H1 (cell line): Measurements from ENCODE around the gene LAIR1. TPM values are rescaled to one million over a fixed set of nuclear protein-coding genes. Genes with fewer than 3 reads are reported as not detected.

Experiments used
- CTCF ChIA-PET: fragments of 300-600 bp; sonication (Branson Sonifier 250); formaldehyde crosslinking; loops from one replicate; lab custom pipeline; 2021; ENCODE audit not compliant: partially characterized antibody; lab: Charles Lee
- POLR2A ChIA-PET: fragments of 300-600 bp; sonication (Branson Sonifier 250); formaldehyde crosslinking; loops from one replicate; lab custom pipeline; 2021; ENCODE audit warnings: inconsistent platforms; ENCODE audit not compliant: partially characterized antibody; lab: Charles Lee
- DNase-seq, 2 experiments: peaks; one replicate each; pipeline versions ENCODE4 v3.0.0 to v3.0.0-alpha.2; 2010 to 2022; ENCODE audit warnings: low spot score in 2 of 2, low read depth in 1 of 2, mixed read lengths in 1 of 2
- FAIRE-seq: peaks from 2 replicates; lab custom pipeline; 2011; peaks lifted over from hg19 to GRCh38; lab: Jason Lieb, UNC
- H2AFZ ChIP-seq: 2 replicates; pipeline ENCODE4 v1.8.1; 2012; ENCODE audit warnings: low read length, inconsistent platforms
- H2AK5ac ChIP-seq: 2 replicates; pipeline ENCODE4 v1.6.1; 2013; ENCODE audit warnings: low read depth, low read length
- H2BK120ac ChIP-seq: replicated peaks from 2 replicates; pipeline ENCODE3; 2013; ENCODE audit warnings: low read depth, low read length, inconsistent platforms
- H2BK12ac ChIP-seq: 2 replicates; pipeline ENCODE4 v1.6.1; 2013; ENCODE audit warnings: low read depth, low read length
- H2BK15ac ChIP-seq: 2 replicates; pipeline ENCODE4 v1.6.1; 2013; ENCODE audit warnings: low read length
- H2BK20ac ChIP-seq: 2 replicates; pipeline ENCODE4 v1.6.1; 2013; ENCODE audit warnings: low read length
- H2BK5ac ChIP-seq: 2 replicates; pipeline ENCODE4 v1.6.1; 2013; ENCODE audit warnings: low read depth, low read length
- H3K14ac ChIP-seq: 2 replicates; pipeline ENCODE4 v1.6.1; 2013; ENCODE audit warnings: inconsistent platforms; ENCODE audit not compliant: insufficient read length
- H3K18ac ChIP-seq: 2 replicates; pipeline ENCODE4 v1.6.1; 2013; ENCODE audit warnings: low read length; ENCODE audit errors: extremely low read depth
- H3K23ac ChIP-seq: 2 replicates; pipeline ENCODE4 v1.6.1; 2013; ENCODE audit warnings: inconsistent platforms; ENCODE audit not compliant: insufficient read length
- H3K23me2 ChIP-seq: 2 replicates; pipeline ENCODE4 v1.6.1; 2013; ENCODE audit warnings: low read depth, low read length
- H3K27ac ChIP-seq: 2 replicates; pipeline ENCODE4 v1.6.1; 2011; ENCODE audit warnings: low read depth, low read length, inconsistent platforms
- H3K27me3 ChIP-seq, 4 experiments: replicated peaks in 1 of 4; 1 replicate in 1 of 4; 2 replicates in 3 of 4; pipeline versions ENCODE4 v1.6.1 to v1.8.1; 2011 to 2013; ENCODE audit warnings: low read length in 3 of 4, mild to moderate bottlenecking in 3 of 4, inconsistent platforms in 2 of 4, mixed read lengths in 2 of 4, moderate library complexity in 1 of 4; ENCODE audit not compliant: control insufficient read depth in 3 of 4, insufficient read depth in 3 of 4; ENCODE audit errors: extremely low read depth in 1 of 4
- H3K36me3 ChIP-seq, 4 experiments: 2 replicates each; pipeline versions ENCODE4 v1.6.1 to v1.8.1; 2011 to 2013; ENCODE audit warnings: mild to moderate bottlenecking in 4 of 4, low read length in 3 of 4, moderate library complexity in 2 of 4, control low read depth in 1 of 4, inconsistent platforms in 1 of 4; ENCODE audit not compliant: insufficient read depth in 4 of 4, control insufficient read depth in 2 of 4
- H3K4ac ChIP-seq: replicated peaks from 2 replicates; pipeline ENCODE3; 2013; ENCODE audit warnings: low read length, low read depth, mixed read lengths, inconsistent platforms; ENCODE audit not compliant: insufficient read length
- H3K4me1 ChIP-seq, 4 experiments: replicated peaks in 1 of 4; 1 replicate in 1 of 4; 2 replicates in 3 of 4; pipeline versions ENCODE4 v1.6.1 to v1.8.1; 2011 to 2013; ENCODE audit warnings: low read length in 3 of 4, inconsistent platforms in 2 of 4, mixed read lengths in 1 of 4; ENCODE audit not compliant: insufficient read depth in 4 of 4, control insufficient read depth in 3 of 4
- H3K4me2 ChIP-seq, 2 experiments: 2 replicates each; pipeline versions ENCODE4 v1.6.1 to v1.8.1; 2011 to 2013; ENCODE audit warnings: low read depth in 2 of 2, low read length in 2 of 2, control low read depth in 1 of 2, inconsistent platforms in 1 of 2, mild to moderate bottlenecking in 1 of 2; ENCODE audit not compliant: insufficient read depth in 1 of 2
- H3K4me3 ChIP-seq, 4 experiments: fragments of 200-600, 300-600 bp in 1 of 4; sonication (generic), shearing (Covaris generic), sonication (Bioruptor Twin) in 1 of 4; 2 replicates each; pipeline versions ENCODE4 v1.5.1 to v1.8.1; 2011 to 2016; ENCODE audit warnings: low read length in 4 of 4, low read depth in 3 of 4, control low read depth in 2 of 4, inconsistent platforms in 2 of 4, mild to moderate bottlenecking in 2 of 4, mixed read lengths in 1 of 4, moderate library complexity in 1 of 4; ENCODE audit not compliant: insufficient read depth in 2 of 4; ENCODE audit errors: extremely low read depth in 1 of 4
- H3K56ac ChIP-seq: replicated peaks from 2 replicates; pipeline ENCODE3; 2013; ENCODE audit warnings: low read depth, mild to moderate bottlenecking, mixed read lengths, low read length, inconsistent platforms; ENCODE audit not compliant: insufficient read length
- H3K79me1 ChIP-seq: 2 replicates; pipeline ENCODE4 v1.6.1; 2013; ENCODE audit warnings: low read depth, low read length, control low read depth
- H3K79me2 ChIP-seq, 2 experiments: 2 replicates each; pipeline versions ENCODE4 v1.6.1 to v1.8.1; 2012 to 2013; ENCODE audit warnings: low read length in 2 of 2, mild to moderate bottlenecking in 2 of 2, inconsistent platforms in 1 of 2; ENCODE audit not compliant: insufficient read depth in 2 of 2, control insufficient read depth in 1 of 2
- H3K9ac ChIP-seq, 4 experiments: replicated peaks in 1 of 4; 1 replicate in 1 of 4; 2 replicates in 3 of 4; pipeline versions ENCODE4 v1.6.1 to v1.8.1; 2011 to 2013; ENCODE audit warnings: low read depth in 3 of 4, low read length in 3 of 4, control low read depth in 2 of 4, mild to moderate bottlenecking in 2 of 4, moderate library complexity in 2 of 4, inconsistent platforms in 1 of 4; ENCODE audit errors: extremely low read depth in 1 of 4
- H3K9me3 ChIP-seq, 2 experiments: 2 replicates each; pipeline versions ENCODE4 v1.6.1 to v1.8.1; 2012 to 2013; ENCODE audit warnings: mild to moderate bottlenecking in 2 of 2, moderate library complexity in 2 of 2, control low read depth in 1 of 2, inconsistent platforms in 1 of 2, low read depth in 1 of 2, low read length in 1 of 2, mixed read lengths in 1 of 2; ENCODE audit not compliant: insufficient read depth in 2 of 2
- H4K20me1 ChIP-seq, 2 experiments: replicated peaks in 1 of 2; 2 replicates each; pipeline versions ENCODE3 to v1.8.1; 2011 to 2013; ENCODE audit warnings: inconsistent platforms in 2 of 2, low read length in 2 of 2, mild to moderate bottlenecking in 1 of 2; ENCODE audit not compliant: insufficient read depth in 2 of 2, control insufficient read depth in 1 of 2
- H4K5ac ChIP-seq: 2 replicates; pipeline ENCODE4 v1.6.1; 2013; ENCODE audit warnings: low read length, low read depth, mixed read lengths, inconsistent platforms; ENCODE audit not compliant: insufficient read length
- H4K8ac ChIP-seq: 2 replicates; pipeline ENCODE4 v1.8.0; 2013; ENCODE audit warnings: mild to moderate bottlenecking, moderate library complexity, low read length, inconsistent platforms; ENCODE audit not compliant: insufficient read depth; ENCODE audit errors: extremely low read depth
- H4K91ac ChIP-seq: replicated peaks from 2 replicates; pipeline ENCODE3; 2013; ENCODE audit warnings: low read length, mixed read lengths, inconsistent platforms; ENCODE audit not compliant: insufficient read length
- ASH2L ChIP-seq: fragments of 200-600, 300-600 bp; sonication (generic); IDR thresholded peaks from one replicate; pipeline ENCODE4 v1.7.1; 2017; ENCODE audit warnings: low read length
- BACH1 ChIP-seq: IDR thresholded peaks from 2 replicates; pipeline ENCODE4 v1.6.1; 2012; ENCODE audit warnings: low read length, improper control_type of control experiment
- BRCA1 ChIP-seq: IDR thresholded peaks from 2 replicates; pipeline ENCODE4 v1.6.1; 2012; ENCODE audit warnings: low read depth, low read length, improper control_type of control experiment
- CREB1 ChIP-seq: IDR thresholded peaks from 2 replicates; pipeline ENCODE4 v1.6.1; 2012; ENCODE audit warnings: inconsistent platforms
- EZH2 ChIP-seq: fragments of 200-600 bp; sonication (generic); IDR thresholded peaks from 2 replicates; pipeline ENCODE4 v1.7.1; 2012; ENCODE audit warnings: low read depth, mild to moderate bottlenecking, moderate library complexity, low read length, inconsistent platforms; ENCODE audit not compliant: severe bottlenecking
- MAX ChIP-seq: IDR thresholded peaks from 2 replicates; pipeline ENCODE4 v1.6.1; 2012; ENCODE audit warnings: inconsistent platforms
- RBBP5 ChIP-seq: IDR thresholded peaks from 2 replicates; pipeline ENCODE4 v1.7.1; 2012; ENCODE audit warnings: low read depth, mild to moderate bottlenecking, inconsistent platforms, low read length, moderate library complexity, borderline replicate concordance
- RFX5 ChIP-seq: IDR thresholded peaks from 2 replicates; pipeline ENCODE4 v1.6.1; 2011; ENCODE audit warnings: low read depth, low read length, improper control_type of control experiment, borderline replicate concordance
- SP2 ChIP-seq: IDR thresholded peaks from 2 replicates; pipeline ENCODE4 v1.6.1; 2012; ENCODE audit warnings: mild to moderate bottlenecking, low read length, inconsistent platforms
- TEAD4 ChIP-seq: IDR thresholded peaks from 2 replicates; pipeline ENCODE4 v1.6.1; 2012; ENCODE audit warnings: low read depth, low read length, inconsistent platforms, mixed read lengths
- USF2 ChIP-seq: IDR thresholded peaks from 2 replicates; pipeline ENCODE4 v1.6.1; 2011; ENCODE audit warnings: low read length, improper control_type of control experiment
- WGBS, 2 experiments: shearing (Covaris generic) in 1 of 2; methylation state at CpG; one replicate each; pipeline versions ENCODE4 v1.1.6 to v1.1.7; 2013 to 2015; ENCODE audit warnings: low lambda C conversion rate in 2 of 2, mixed read lengths in 2 of 2, inconsistent platforms in 1 of 2, low coverage in 1 of 2, missing lambda C conversion rate in 1 of 2; ENCODE audit not compliant: insufficient replicate concordance in 2 of 2, insufficient coverage in 1 of 2, insufficient read length in 1 of 2; ENCODE audit errors: extremely low coverage in 1 of 2, missing lambda C conversion rate in 1 of 2; 5-methylcytosine and 5-hydroxymethylcytosine counted together
- polyA plus RNA-seq, 7 experiments: library from polyadenylated mRNA; depleted of rRNA in 3 of 7; stranded (reverse) in 5 of 7; unstranded in 2 of 7; fragments of >200 nt in 5 of 7; fragments of 200-250 nt in 2 of 7; gene quantifications; 1 replicate in 5 of 7; 2 replicates in 1 of 7; 4 replicates in 1 of 7; pipeline versions ENCODE4 v1.2.1 to v1.2.3, GENCODE V29; 2011 to 2013; ENCODE audit warnings: missing spikeins in 2 of 7, mixed read lengths in 2 of 7
- total RNA-seq: library from RNA; stranded (reverse); fragmentation: NEBNext Ultra II Directional; extraction: Animal tissue kit (Norgen Biotek cat#: 25700); gene quantifications from 2 replicates; pipeline ENCODE4 v1.2.1, GENCODE V29; 2021

LAIR1 gene
- total and polyA plus RNA-seq, 2 of the 8 experiments (the other 6 are each of a cell fraction or from before 2014, with no cell fraction given): 0.18 TPM; not detected in 1

- Histone ChIP-seq H3K14ac (no peak overlapping the region), H2BK120ac (no peak overlapping the region), H4K8ac (no peak overlapping the region), H3K18ac (no peak overlapping the region), H3K56ac (no peak overlapping the region), H3K9ac (no peak overlapping the region), H3K4me3 (no peak overlapping the region), H3K36me3 (no peaks in the 10 kb centered on the region), H3K9me3 (no peaks in the 10 kb centered on the region), H3K4me1 (no peaks in the 10 kb centered on the region; a peak in 2 of 7 replicates), H3K27ac (no peak overlapping the region), H2BK20ac (no peak overlapping the region), H3K79me2 (no peaks in the 10 kb centered on the region), H2AK5ac (no peak overlapping the region), H3K4ac (no peak overlapping the region), H4K5ac (no peak overlapping the region), H3K4me2 (no peak overlapping the region), H2BK15ac (no peak overlapping the region), H4K91ac (no peak overlapping the region), H3K23me2 (no peaks in the 10 kb centered on the region), H2AFZ (no peak overlapping the region), H2BK12ac (no peak overlapping the region), H3K79me1 (no peaks in the 10 kb centered on the region), H2BK5ac (no peak overlapping the region), H3K23ac (no peak overlapping the region), H4K20me1 (no peaks in the 10 kb centered on the region), H3K27me3 (no peaks in the 10 kb centered on the region)
- no peak for DNase-seq
- no peak for TF ChIP-seq MAX
- TF ChIP-seq BACH1: no peak
- no peak for TF ChIP-seq USF2
- TF ChIP-seq ASH2L: no peak
- no peak for TF ChIP-seq BRCA1
- TF ChIP-seq CREB1: no peak
- no peak for TF ChIP-seq TEAD4
- no peak for TF ChIP-seq RBBP5
- TF ChIP-seq SP2: no peak
- TF ChIP-seq RFX5: no peak
- TF ChIP-seq EZH2: no peak
- WGBS, 2 experiments: 60% methylated on average over 2 of the region's 2 CpGs; no CpG with 5 or more reads in 1 of the 2 experiments
- CTCF ChIA-PET: interaction anchor here (0.8 to 2.4 kb wide), 8 partner anchors 10 to 60 kb away, joined by 3 to 11 read pairs (median 3); partner anchors contain the start of gene TTYH1
- FAIRE-seq: no peak
- POLR2A ChIA-PET: interaction anchor here (0.5 to 2.0 kb wide), 2 partner anchors 50 to 198 kb away, joined by 3 to 4 read pairs; partner anchors contain the start of genes LENG8 and RPS9
Measured at GRCh38 chr19:54399189-54399588, 34.5 kb upstream of the LAIR1 start.
